Stimulated activated CD8-positive, alpha-beta memory T cell treated with anti-CD3 and anti-CD28 coated beads, Interleukin-15, amount 100 ng/mL, for 4 hours (primary cell): Measurements from ENCODE around the gene C22orf39.
"Not testable (repeated sequence)": the region's sequence is repeated elsewhere in the genome, so short reads cannot be mapped to it uniquely, and the experiment has no call there.

Experiments
- DNase-seq, 2 donors: peaks; one replicate each; pipeline ENCODE4 v3.0.0-alpha.2; 2020; ENCODE audit warnings: low read depth in 2 of 2

The C22orf39 gene

GRCh38 chr22:19454156-19454555 lies 6.6 kb upstream of the C22orf39 start:
- DNase-seq = no peak

GRCh38 chr22:19453718-19454117 lies 6.2 kb upstream of the C22orf39 start:
- no peak for DNase-seq

- DNase-seq = no peak
Measured at GRCh38 chr22:19451570-19451969, 4.1 kb upstream of the C22orf39 start.

GRCh38 chr22:19450363-19451175 lies 3.1 kb upstream of the C22orf39 start:
- DNase-seq = no peak

GRCh38 chr22:19449422-19449767 lies 1.9 kb upstream of the C22orf39 start:
- no peak for DNase-seq

- no peak for DNase-seq
Measured at GRCh38 chr22:19448739-19449421, 1.4 kb upstream of the C22orf39 start.

- no peak for DNase-seq
Measured at GRCh38 chr22:19448076-19448607, 631 bp upstream of the C22orf39 start.

- DNase-seq = no peak
Measured at GRCh38 chr22:19446603-19447329, 745 bp downstream of the C22orf39 start.

- not testable (repeated sequence) for DNase-seq
Measured at GRCh38 chr22:19445279-19445982, 2.1 kb downstream of the C22orf39 start.

GRCh38 chr22:19443544-19444211 lies 3.8 kb downstream of the C22orf39 start:
- no peak for DNase-seq

- no peak for DNase-seq
Measured at GRCh38 chr22:19442166-19442565, 5.3 kb downstream of the C22orf39 start.

GRCh38 chr22:19440411-19441195 lies 6.9 kb downstream of the C22orf39 start:
- DNase-seq = no peak

- no peak for DNase-seq
Measured at GRCh38 chr22:19438298-19438697, 9.2 kb downstream of the C22orf39 start.

GRCh38 chr22:19436444-19437161 lies 10.9 kb downstream of the C22orf39 start:
- DNase-seq = not testable (repeated sequence)

- DNase-seq = no peak
Measured at GRCh38 chr22:19434829-19435580, 12.5 kb downstream of the C22orf39 start.

GRCh38 chr22:19434401-19434800 lies 13.1 kb downstream of the C22orf39 start:
- DNase-seq = no peak

GRCh38 chr22:19432133-19432851 lies 15.2 kb downstream of the C22orf39 start, which contains the start of gene MRPL40:
Gene MRPL40 (plus strand): TSS chr22:19432545. CDS start chr22:19432555, 10 bp downstream.
- DNase-seq = peak; percentile 83

GRCh38 chr22:19431649-19432132 lies 15.8 kb downstream of the C22orf39 start, which contains the start of gene HIRA:
Gene HIRA (minus strand): TSS chr22:19431733. CDS start chr22:19431476, 257 bp downstream.
- DNase-seq = peak; percentile 67 to 77
